CD4-positive, alpha-beta T cell (primary cell): ENCODE results near the gene NFE2. TPM values are rescaled to one million over a fixed set of nuclear protein-coding genes. Genes with fewer than 3 reads are reported as not detected.

Experiments used
- ATAC-seq: fragments of 200-7000 bp; cut with Tn5 transposase; one replicate; pipeline ENCODE4 v1.10.0; 2022; ENCODE audit warnings: mild to moderate bottlenecking; ENCODE audit not compliant: poor library complexity
- CTCF ChIA-PET: fragments of 350-600 bp; sonication (Branson Sonifier 250); formaldehyde crosslinking; loops from one replicate; lab custom pipeline; 2021; ENCODE audit warnings: antibody characterized with exemption, inconsistent platforms; lab: Charles Lee
- POLR2A ChIA-PET: fragments of 350-600 bp; sonication (Branson Sonifier 250); formaldehyde crosslinking; loops from one replicate; lab custom pipeline; 2021; ENCODE audit warnings: antibody characterized with exemption, inconsistent platforms; lab: Charles Lee
- DNase-seq, 14 experiments: peaks; one replicate each; pipeline ENCODE4 v3.0.0-alpha.2; 2013 to 2020; ENCODE audit warnings: mixed read lengths in 2 of 14
- H3K27ac ChIP-seq, 2 donors: one replicate each; pipeline versions ENCODE4 v1.5.1 to v1.7.0; 2013; ENCODE audit warnings: low read length in 2 of 2, low read depth in 1 of 2, mild to moderate bottlenecking in 1 of 2
- H3K27me3 ChIP-seq, 2 experiments: 1 replicate in 1 of 2; 2 replicates in 1 of 2; pipeline versions ENCODE4 v1.6.1 to v1.7.0; 2013; ENCODE audit warnings: low read length in 2 of 2, control low read depth in 1 of 2, mild to moderate bottlenecking in 1 of 2, moderate library complexity in 1 of 2; ENCODE audit not compliant: insufficient read depth in 2 of 2, control insufficient read depth in 1 of 2
- H3K36me3 ChIP-seq: one replicate; pipeline ENCODE4 v1.6.1; 2013; ENCODE audit warnings: low read length, control low read depth; ENCODE audit not compliant: insufficient read depth
- H3K4me1 ChIP-seq: one replicate; pipeline ENCODE4 v1.6.1; 2013; ENCODE audit warnings: low read length, control low read depth; ENCODE audit not compliant: insufficient read depth
- H3K4me3 ChIP-seq: one replicate; pipeline ENCODE4 v1.5.1; 2013; ENCODE audit warnings: mild to moderate bottlenecking, low read length, moderate library complexity
- H3K9me3 ChIP-seq, 2 experiments: 1 replicate in 1 of 2; 2 replicates in 1 of 2; pipeline versions ENCODE4 v1.6.1 to v1.7.0; 2013; ENCODE audit warnings: low read length in 2 of 2, mild to moderate bottlenecking in 2 of 2, control low read depth in 1 of 2, moderate library complexity in 1 of 2; ENCODE audit not compliant: control insufficient read depth in 1 of 2, insufficient read depth in 1 of 2
- H3K27ac Mint-ChIP-seq: one replicate; pipeline ENCODE4 v1.8.0; 2020; ENCODE audit warnings: mixed read lengths
- H3K27me3 Mint-ChIP-seq: one replicate; pipeline ENCODE4 v1.8.0; 2021; ENCODE audit warnings: mixed read lengths
- H3K36me3 Mint-ChIP-seq: one replicate; pipeline ENCODE4 v1.8.0; 2021; ENCODE audit warnings: low read depth, mixed read lengths
- H3K4me1 Mint-ChIP-seq: one replicate; pipeline ENCODE4 v1.8.0; 2021; ENCODE audit warnings: low read depth, mixed read lengths
- H3K4me3 Mint-ChIP-seq: one replicate; pipeline ENCODE4 v1.8.0; 2020; ENCODE audit warnings: mild to moderate bottlenecking, mixed read lengths
- H3K9me3 Mint-ChIP-seq: one replicate; pipeline ENCODE4 v1.8.0; 2020; ENCODE audit warnings: mixed read lengths
- intact Hi-C, 2 experiments: fragments of 100-400 bp; cut with DNase I in 1 of 2; cut with micrococcal nuclease in 1 of 2; formaldehyde crosslinking; loops; one replicate each; pipeline versions ENCODE4 v1.15.1 to v1.9.0; 2023 to 2025; cut with DNase I, micrococcal nuclease
- total RNA-seq, 174 experiments: library from RNA in 2 of 174; stranded (reverse) in 2 of 174; gene quantifications; one replicate each; pipeline ENCODE4 v1.2.3 and lab custom pipeline; 2021 to 2026
- TF ChIP-seq, protein P1 (sequence below): fragments of 200-600 bp; IDR thresholded peaks from one replicate; pipeline ENCODE4 v1.8.0; 2022; ENCODE audit warnings: antibody characterized with exemption, mild to moderate bottlenecking

Gene NFE2
- total RNA-seq, 2 experiments from 2014 or later, result 0.20 TPM; not detected in 1

DNA sequence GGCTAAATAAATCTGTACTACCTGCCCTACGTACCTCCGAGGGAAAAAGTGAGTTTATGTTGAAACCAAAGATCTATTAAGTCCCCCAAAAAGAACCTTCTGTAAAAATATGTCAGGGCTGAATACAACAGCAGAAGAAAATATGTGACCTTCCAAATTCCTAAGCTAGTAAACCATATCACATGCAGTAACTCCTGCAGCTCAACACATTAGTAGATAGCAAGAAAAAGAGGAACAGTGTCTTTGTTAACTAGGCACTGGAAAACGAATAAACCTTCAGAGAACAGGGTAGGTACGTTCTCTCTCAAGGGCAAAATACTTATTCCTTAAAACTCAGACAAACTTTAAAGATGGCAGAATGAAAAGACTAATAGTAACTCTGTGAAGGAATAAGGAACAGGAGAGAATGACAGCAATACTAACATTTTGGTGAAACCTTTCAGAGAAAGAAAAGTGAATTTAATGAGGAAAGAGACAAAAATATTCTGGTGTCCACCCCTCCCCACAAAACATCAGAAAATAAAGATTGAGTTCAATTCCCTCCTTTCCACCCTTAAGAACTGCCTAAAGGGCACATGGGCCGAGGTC is 38.9 kb downstream of the NFE2 start:
- Histone ChIP-seq H3K36me3 (peaks cover 7% of the 10 kb centered on the region), H3K4me3 (no peak overlapping the region), H3K27ac (no peak overlapping the region), H3K4me1 (peaks cover 12% of the 10 kb centered on the region), H3K9me3 (no peaks in the 10 kb centered on the region), H3K27me3 (no peaks in the 10 kb centered on the region)
- H3K27me3 Mint-ChIP-seq, result no peaks in the 10 kb centered on the region
- no peak overlapping the region for H3K27ac Mint-ChIP-seq
- TF ChIP-seq, protein P1, sequence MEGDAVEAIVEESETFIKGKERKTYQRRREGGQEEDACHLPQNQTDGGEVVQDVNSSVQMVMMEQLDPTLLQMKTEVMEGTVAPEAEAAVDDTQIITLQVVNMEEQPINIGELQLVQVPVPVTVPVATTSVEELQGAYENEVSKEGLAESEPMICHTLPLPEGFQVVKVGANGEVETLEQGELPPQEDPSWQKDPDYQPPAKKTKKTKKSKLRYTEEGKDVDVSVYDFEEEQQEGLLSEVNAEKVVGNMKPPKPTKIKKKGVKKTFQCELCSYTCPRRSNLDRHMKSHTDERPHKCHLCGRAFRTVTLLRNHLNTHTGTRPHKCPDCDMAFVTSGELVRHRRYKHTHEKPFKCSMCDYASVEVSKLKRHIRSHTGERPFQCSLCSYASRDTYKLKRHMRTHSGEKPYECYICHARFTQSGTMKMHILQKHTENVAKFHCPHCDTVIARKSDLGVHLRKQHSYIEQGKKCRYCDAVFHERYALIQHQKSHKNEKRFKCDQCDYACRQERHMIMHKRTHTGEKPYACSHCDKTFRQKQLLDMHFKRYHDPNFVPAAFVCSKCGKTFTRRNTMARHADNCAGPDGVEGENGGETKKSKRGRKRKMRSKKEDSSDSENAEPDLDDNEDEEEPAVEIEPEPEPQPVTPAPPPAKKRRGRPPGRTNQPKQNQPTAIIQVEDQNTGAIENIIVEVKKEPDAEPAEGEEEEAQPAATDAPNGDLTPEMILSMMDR, result no peak
- H3K4me1 Mint-ChIP-seq, result peaks cover 40% of the 10 kb centered on the region
- intact Hi-C loops, result no loop called here
- no peak for ATAC-seq
- peaks cover 11% of the 10 kb centered on the region for H3K36me3 Mint-ChIP-seq
- ChIA-PET POLR2A (interaction anchor here (4.4 kb wide), 1 partner anchor 18 kb away, joined by 25 read pairs; the partner anchor contains the start of genes CBX5 and HNRNPA1), CTCF (no interaction called here)
- H3K9me3 Mint-ChIP-seq, result no peaks in the 10 kb centered on the region
- DNase-seq, result no peak
- H3K4me3 Mint-ChIP-seq, result no peak overlapping the region

DNA sequence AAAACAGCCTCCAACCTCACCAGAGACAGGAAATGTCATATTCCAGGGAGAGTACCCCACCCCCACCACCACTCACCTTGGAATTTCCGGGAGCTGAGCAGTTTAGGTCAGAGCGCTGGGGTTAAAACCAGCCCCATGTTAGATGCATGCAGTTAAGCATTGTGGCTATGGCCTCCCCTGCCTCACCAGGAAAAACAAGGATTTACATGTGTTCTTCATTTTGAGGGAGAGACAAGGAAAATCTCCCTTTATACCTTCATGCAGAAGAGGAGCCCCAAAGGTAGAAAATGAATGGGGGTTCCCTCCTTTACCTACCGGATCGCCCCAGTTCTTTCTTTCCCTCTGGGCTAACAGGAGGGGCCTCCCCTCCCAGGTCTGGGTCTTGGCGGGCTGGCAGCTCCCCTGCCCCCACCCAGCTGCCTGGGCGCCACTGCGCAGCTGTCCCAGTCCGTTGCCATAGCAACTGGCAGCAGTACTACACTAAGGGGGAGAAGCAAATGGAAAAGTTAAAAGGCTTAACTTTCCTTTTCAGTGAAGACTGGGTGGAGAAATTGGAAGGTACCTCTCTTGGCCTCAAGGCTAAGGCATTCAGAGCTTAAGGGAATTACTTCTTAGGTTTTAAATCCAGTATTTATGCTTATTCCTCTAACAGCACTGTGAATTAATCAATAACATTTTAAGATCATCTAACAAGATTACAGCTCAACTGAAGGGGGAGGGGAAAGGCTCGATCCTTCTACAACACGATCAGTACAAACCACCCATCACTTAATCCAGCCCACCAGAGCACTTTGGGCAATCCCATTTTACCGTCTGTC is 41.4 kb downstream of the NFE2 start:
- peak overlapping the region; percentile 45 for H3K27ac Mint-ChIP-seq
- intact Hi-C loops, result no loop called here
- Histone ChIP-seq H3K27ac (no peak overlapping the region), H3K4me1 (peaks cover 12% of the 10 kb centered on the region), H3K9me3 (no peaks in the 10 kb centered on the region), H3K27me3 (no peaks in the 10 kb centered on the region), H3K4me3 (peak overlapping the region; percentile 4), H3K36me3 (peaks cover 22% of the 10 kb centered on the region)
- peaks cover 30% of the 10 kb centered on the region for H3K36me3 Mint-ChIP-seq
- DNase-seq, result peak in 9 of 14 experiments; percentile 14 to 73 (median 43)
- ChIA-PET CTCF (interaction anchor here (1.0 to 1.2 kb wide), 2 partner anchors 66 to 109 kb away, joined by 3 read pairs; partner anchors contain the start of gene COPZ1), POLR2A (interaction anchor here (0.6 to 4.4 kb wide), 4 partner anchors 19 to 100 kb away, joined by 3 to 25 read pairs (median 3); partner anchors contain the start of genes CBX5 and HNRNPA1)
- no peaks in the 10 kb centered on the region for H3K27me3 Mint-ChIP-seq
- ATAC-seq, result peak; percentile 93
- H3K9me3 Mint-ChIP-seq, result no peaks in the 10 kb centered on the region
- TF ChIP-seq, protein P1, result no peak
- H3K4me1 Mint-ChIP-seq, result peaks cover 31% of the 10 kb centered on the region
- peak overlapping the region; percentile 66 for H3K4me3 Mint-ChIP-seq

- Histone ChIP-seq H3K27ac (no peak overlapping the region), H3K36me3 (peaks cover 22% of the 10 kb centered on the region), H3K9me3 (no peaks in the 10 kb centered on the region), H3K27me3 (no peaks in the 10 kb centered on the region), H3K4me3 (no peak overlapping the region), H3K4me1 (peaks cover 12% of the 10 kb centered on the region)
- Mint-ChIP-seq H3K9me3 (no peaks in the 10 kb centered on the region), H3K36me3 (peaks cover 32% of the 10 kb centered on the region), H3K27me3 (no peaks in the 10 kb centered on the region), H3K4me1 (peaks cover 31% of the 10 kb centered on the region), H3K27ac (no peak overlapping the region), H3K4me3 (no peak overlapping the region)
- POLR2A ChIA-PET, result interaction anchor here (1.3 to 4.4 kb wide), 2 partner anchors 9 to 22 kb away, joined by 4 to 25 read pairs; partner anchors contain the start of genes CBX5 and HNRNPA1
- TF ChIP-seq, protein P1, result no peak
- ATAC-seq (no peak), DNase-seq (no peak)
- CTCF ChIA-PET, result interaction anchor here (0.6 to 1.0 kb wide), 2 partner anchors 32 to 110 kb away, joined by 3 to 5 read pairs; no protein-coding TSS in a partner anchor
- intact Hi-C loops, result no loop called here
These were observed 42.6 kb downstream of the NFE2 start for GRCh38 chr12:54258201-54258681.
